Measurements from ENCODE around the gene ACTL7A.

DNA sequence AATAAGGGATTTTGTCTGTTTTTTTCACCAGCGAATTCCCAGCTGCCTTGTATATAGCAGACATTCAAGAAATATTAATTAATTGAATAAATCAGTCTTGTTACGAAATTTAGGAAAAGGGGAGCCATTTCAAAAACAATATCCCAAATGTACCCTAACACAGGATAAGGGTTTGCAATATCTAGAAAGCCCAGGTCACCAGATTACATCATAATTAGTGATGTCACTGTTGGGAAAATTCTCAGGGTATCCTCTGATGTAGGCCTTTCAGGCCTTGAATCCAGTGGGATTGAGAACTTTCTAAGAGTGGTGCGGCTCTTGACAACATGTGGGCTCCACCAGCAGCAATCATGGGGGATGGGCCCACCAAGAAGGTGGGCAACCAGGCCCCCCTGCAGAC, at the start of gene ACTL7A:
- TF ChIP-seq, protein P1, sequence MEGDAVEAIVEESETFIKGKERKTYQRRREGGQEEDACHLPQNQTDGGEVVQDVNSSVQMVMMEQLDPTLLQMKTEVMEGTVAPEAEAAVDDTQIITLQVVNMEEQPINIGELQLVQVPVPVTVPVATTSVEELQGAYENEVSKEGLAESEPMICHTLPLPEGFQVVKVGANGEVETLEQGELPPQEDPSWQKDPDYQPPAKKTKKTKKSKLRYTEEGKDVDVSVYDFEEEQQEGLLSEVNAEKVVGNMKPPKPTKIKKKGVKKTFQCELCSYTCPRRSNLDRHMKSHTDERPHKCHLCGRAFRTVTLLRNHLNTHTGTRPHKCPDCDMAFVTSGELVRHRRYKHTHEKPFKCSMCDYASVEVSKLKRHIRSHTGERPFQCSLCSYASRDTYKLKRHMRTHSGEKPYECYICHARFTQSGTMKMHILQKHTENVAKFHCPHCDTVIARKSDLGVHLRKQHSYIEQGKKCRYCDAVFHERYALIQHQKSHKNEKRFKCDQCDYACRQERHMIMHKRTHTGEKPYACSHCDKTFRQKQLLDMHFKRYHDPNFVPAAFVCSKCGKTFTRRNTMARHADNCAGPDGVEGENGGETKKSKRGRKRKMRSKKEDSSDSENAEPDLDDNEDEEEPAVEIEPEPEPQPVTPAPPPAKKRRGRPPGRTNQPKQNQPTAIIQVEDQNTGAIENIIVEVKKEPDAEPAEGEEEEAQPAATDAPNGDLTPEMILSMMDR (IDR thresholded peaks at IDR 0.05; ENCODE audit: borderline replicate concordance, extremely low read depth, low read length, poor library complexity, severe bottlenecking): no peak
- TF ChIP-seq EZH2 (IDR thresholded peaks at IDR 0.05; ENCODE audit: borderline replicate concordance, low read depth, low read length, severe bottlenecking): no peak
